Measurements from ENCODE around the gene JCHAIN. TPM values are rescaled to one million over a fixed set of nuclear protein-coding genes. Genes with fewer than 3 reads are reported as not detected.

JCHAIN gene
- total and polyA plus RNA-seq, 2 of the 13 experiments (the other 11 are each of a cell fraction or from before 2014, with no cell fraction given) = not detected

DNA sequence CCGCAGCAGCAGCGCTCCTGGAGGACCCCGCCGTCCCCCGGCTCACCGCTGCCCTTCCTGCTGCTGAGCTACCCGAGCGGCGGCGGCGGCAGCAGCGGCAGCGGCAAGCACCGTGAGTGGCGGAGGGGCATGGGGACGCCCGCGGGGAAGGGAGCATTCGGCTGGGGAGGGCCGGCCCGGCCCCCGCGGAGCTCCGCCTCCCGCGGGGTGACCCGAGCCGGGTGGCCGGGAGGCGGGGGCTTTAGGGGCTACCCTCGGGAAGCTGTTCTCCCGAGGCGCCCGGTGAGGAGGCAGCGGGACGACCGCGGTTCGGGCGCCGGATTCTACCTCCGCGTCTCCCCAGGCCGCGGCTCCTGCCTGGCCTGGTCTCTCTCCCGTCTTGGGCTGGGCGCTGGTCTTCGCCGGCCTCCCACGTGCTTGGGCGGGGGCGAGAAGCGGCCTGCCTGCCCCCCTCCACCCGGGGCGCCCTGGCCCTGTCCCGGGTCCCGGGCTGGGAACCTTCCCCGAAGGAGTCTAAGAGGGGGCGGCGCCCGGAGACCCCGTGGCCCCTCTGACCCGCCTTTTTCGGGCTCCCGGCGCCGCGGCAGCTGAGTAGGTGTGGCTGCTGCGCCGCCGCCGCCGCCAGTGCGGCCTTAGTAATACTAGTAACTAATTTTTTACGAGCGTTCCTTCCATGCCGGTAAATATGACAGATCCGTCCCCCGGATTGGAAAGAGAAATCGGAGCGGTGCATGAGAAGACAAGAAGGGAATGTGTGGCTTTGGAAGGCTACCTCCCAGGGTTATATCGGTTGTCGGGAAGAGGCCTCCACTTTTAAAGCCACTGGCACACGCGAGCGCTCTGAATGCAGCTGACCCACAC lies 39.1 kb upstream of the JCHAIN start (continued):
- TF ChIP-seq ZNF501 (CRISPR knock-in tag; IDR thresholded peaks at IDR 0.05) (peak; percentile 75; the same call in 1 of the 2 replicates), BORCS8-MEF2B (CRISPR knock-in tag; IDR thresholded peaks at IDR 0.05) (peak; percentile 71), MYC (CRISPR knock-in tag; IDR thresholded peaks at IDR 0.05; ENCODE audit: borderline replicate concordance) (peak; percentile 95), FOXK1 (CRISPR knock-in tag; IDR thresholded peaks at IDR 0.05; ENCODE audit: borderline replicate concordance, low read depth) (peak; percentile 2; the same call in 1 of the 2 replicates), MATR3 (CRISPR knock-in tag; IDR thresholded peaks at IDR 0.05) (no peak), KDM6A (CRISPR knock-in tag; IDR thresholded peaks at IDR 0.05; ENCODE audit: low read depth) (no peak), STAT5B (CRISPR knock-in tag; IDR thresholded peaks at IDR 0.05) (no peak), ZNF687 (CRISPR knock-in tag; IDR thresholded peaks at IDR 0.05) (peak; percentile 92), HOXA9 (CRISPR knock-in tag; IDR thresholded peaks at IDR 0.05; ENCODE audit: borderline replicate concordance) (no peak), TIGD3 (CRISPR knock-in tag; IDR thresholded peaks at IDR 0.05; ENCODE audit: borderline replicate concordance) (no peak), RFX1 (IDR thresholded peaks at IDR 0.05) (no peak), NFKBIZ (CRISPR knock-in tag; IDR thresholded peaks at IDR 0.05) (0 out of 2 replicates have a peak, but pooled peaks have one; percentile 14), SMAD3 (CRISPR knock-in tag; IDR thresholded peaks at IDR 0.05) (0 out of 2 replicates have a peak, but pooled peaks have one; percentile 15), GFI1 (CRISPR knock-in tag; IDR thresholded peaks at IDR 0.05; ENCODE audit: borderline replicate concordance) (peak; percentile 62; the same call in 1 of the 2 replicates), ZBTB38 (CRISPR knock-in tag; IDR thresholded peaks at IDR 0.05) (peak; percentile 38), ZSCAN12 (CRISPR knock-in tag; IDR thresholded peaks at IDR 0.05) (0 out of 2 replicates have a peak, but pooled peaks have one; percentile 25), ZNF547 (CRISPR knock-in tag; IDR thresholded peaks at IDR 0.05) (peak; percentile 36; the same call in 1 of the 2 replicates), ZNF10 (CRISPR knock-in tag; IDR thresholded peaks at IDR 0.05; ENCODE audit: borderline replicate concordance, low read depth) (no peak)
- TF ChIP-seq, protein P1, sequence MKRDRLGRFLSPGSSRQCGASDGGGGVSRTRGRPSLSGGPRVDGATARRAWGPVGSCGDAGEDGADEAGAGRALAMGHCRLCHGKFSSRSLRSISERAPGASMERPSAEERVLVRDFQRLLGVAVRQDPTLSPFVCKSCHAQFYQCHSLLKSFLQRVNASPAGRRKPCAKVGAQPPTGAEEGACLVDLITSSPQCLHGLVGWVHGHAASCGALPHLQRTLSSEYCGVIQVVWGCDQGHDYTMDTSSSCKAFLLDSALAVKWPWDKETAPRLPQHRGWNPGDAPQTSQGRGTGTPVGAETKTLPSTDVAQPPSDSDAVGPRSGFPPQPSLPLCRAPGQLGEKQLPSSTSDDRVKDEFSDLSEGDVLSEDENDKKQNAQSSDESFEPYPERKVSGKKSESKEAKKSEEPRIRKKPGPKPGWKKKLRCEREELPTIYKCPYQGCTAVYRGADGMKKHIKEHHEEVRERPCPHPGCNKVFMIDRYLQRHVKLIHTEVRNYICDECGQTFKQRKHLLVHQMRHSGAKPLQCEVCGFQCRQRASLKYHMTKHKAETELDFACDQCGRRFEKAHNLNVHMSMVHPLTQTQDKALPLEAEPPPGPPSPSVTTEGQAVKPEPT (CRISPR knock-in tag; IDR thresholded peaks at IDR 0.05; ENCODE audit: low read depth) = no peak
- TF ChIP-seq, protein P2, sequence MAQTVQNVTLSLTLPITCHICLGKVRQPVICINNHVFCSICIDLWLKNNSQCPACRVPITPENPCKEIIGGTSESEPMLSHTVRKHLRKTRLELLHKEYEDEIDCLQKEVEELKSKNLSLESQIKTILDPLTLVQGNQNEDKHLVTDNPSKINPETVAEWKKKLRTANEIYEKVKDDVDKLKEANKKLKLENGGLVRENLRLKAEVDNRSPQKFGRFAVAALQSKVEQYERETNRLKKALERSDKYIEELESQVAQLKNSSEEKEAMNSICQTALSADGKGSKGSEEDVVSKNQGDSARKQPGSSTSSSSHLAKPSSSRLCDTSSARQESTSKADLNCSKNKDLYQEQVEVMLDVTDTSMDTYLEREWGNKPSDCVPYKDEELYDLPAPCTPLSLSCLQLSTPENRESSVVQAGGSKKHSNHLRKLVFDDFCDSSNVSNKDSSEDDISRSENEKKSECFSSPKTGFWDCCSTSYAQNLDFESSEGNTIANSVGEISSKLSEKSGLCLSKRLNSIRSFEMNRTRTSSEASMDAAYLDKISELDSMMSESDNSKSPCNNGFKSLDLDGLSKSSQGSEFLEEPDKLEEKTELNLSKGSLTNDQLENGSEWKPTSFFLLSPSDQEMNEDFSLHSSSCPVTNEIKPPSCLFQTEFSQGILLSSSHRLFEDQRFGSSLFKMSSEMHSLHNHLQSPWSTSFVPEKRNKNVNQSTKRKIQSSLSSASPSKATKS (CRISPR knock-in tag; IDR thresholded peaks at IDR 0.05) = 0 out of 2 replicates have a peak, but pooled peaks have one; percentile 36
